Uterus (tissue), 2 donors: ENCODE results near the gene NUDT3.

Experiments
- CTCF ChIP-seq, 4 experiments: fragments of 200-600 bp in 2 of 4; fragments of 450-650 bp in 2 of 4; sonication (generic) in 2 of 4; IDR thresholded peaks; one replicate each; pipeline ENCODE4 v1.5.1; 2016 to 2019; ENCODE audit warnings: antibody characterized with exemption in 4 of 4, mild to moderate bottlenecking in 2 of 4, moderate library complexity in 1 of 4
- POLR2A ChIP-seq, 2 donors: fragments of 450-650 bp; IDR thresholded peaks; one replicate each; pipeline ENCODE4 v1.6.1; 2016; ENCODE audit warnings: antibody characterized with exemption in 2 of 2, mild to moderate bottlenecking in 1 of 2, moderate library complexity in 1 of 2

DNA sequence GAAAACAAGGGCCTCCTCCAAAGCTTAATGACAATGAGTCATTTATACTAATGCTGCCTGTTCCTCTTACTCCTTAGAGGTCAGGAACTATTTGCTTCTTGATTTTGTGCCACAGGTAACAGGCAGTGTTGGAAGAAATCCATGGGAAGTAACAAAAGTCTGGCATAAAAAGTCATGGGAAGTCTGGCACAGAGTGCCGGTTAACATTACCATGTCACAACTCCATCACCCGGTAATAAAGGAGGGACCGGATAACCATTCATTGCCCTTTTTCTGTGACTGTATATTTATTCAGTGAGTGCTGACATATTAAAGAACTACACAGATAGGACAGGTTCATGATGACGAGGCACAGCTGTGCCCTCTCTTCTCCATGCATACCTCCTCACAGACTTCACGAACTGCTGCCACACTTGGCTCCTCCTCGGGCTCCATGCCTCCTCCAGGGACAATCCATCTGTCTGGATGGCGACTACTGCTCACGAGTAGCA lies 50.9 kb downstream of the NUDT3 start:
- no peak for TF ChIP-seq CTCF (IDR thresholded peaks at IDR 0.05)
- TF ChIP-seq POLR2A (IDR thresholded peaks at IDR 0.05): peak in 1 of 2 donors; percentile 7
